Mesodermal cell (in vitro differentiated cells): Measurements from ENCODE around the gene COA3.
A peak's percentile ranks its signal among the peaks of the same experiment; 100 is the strongest.
"Not testable (repeated sequence)": the region's sequence is repeated elsewhere in the genome, so short reads cannot be mapped to it uniquely, and the experiment has no call there.

ENCODE experiments used
- H3K27ac ChIP-seq: 2 replicates; pipeline ENCODE4 v1.7.0; 2013; ENCODE audit warnings: mild to moderate bottlenecking, low read depth, low read length, moderate library complexity; ENCODE audit not compliant: severe bottlenecking
- H3K36me3 ChIP-seq: 2 replicates; pipeline ENCODE4 v1.7.1; 2013; ENCODE audit warnings: mild to moderate bottlenecking, low read length, moderate library complexity; ENCODE audit not compliant: control insufficient read depth, insufficient read depth
- H3K4me1 ChIP-seq: one replicate; pipeline ENCODE4 v1.7.1; 2013; ENCODE audit warnings: mild to moderate bottlenecking, low read length; ENCODE audit not compliant: insufficient read depth, control insufficient read depth, poor library complexity, severe bottlenecking
- H3K4me3 ChIP-seq: 2 replicates; pipeline ENCODE4 v1.7.0; 2013; ENCODE audit warnings: low read length, control low read depth, mild to moderate bottlenecking; ENCODE audit not compliant: insufficient read depth, poor library complexity, severe bottlenecking; ENCODE audit errors: extremely low read depth
- H3K9me3 ChIP-seq: 2 replicates; pipeline ENCODE4 v1.7.1; 2013; ENCODE audit warnings: mild to moderate bottlenecking, low read length, moderate library complexity; ENCODE audit not compliant: control insufficient read depth
- WGBS, 2 experiments: methylation state at CpG; one replicate each; pipeline ENCODE4 v1.1.5; 2013; ENCODE audit warnings: missing lambda C conversion rate in 2 of 2; ENCODE audit not compliant: insufficient coverage in 2 of 2; 5-methylcytosine and 5-hydroxymethylcytosine counted together

Gene COA3

DNA sequence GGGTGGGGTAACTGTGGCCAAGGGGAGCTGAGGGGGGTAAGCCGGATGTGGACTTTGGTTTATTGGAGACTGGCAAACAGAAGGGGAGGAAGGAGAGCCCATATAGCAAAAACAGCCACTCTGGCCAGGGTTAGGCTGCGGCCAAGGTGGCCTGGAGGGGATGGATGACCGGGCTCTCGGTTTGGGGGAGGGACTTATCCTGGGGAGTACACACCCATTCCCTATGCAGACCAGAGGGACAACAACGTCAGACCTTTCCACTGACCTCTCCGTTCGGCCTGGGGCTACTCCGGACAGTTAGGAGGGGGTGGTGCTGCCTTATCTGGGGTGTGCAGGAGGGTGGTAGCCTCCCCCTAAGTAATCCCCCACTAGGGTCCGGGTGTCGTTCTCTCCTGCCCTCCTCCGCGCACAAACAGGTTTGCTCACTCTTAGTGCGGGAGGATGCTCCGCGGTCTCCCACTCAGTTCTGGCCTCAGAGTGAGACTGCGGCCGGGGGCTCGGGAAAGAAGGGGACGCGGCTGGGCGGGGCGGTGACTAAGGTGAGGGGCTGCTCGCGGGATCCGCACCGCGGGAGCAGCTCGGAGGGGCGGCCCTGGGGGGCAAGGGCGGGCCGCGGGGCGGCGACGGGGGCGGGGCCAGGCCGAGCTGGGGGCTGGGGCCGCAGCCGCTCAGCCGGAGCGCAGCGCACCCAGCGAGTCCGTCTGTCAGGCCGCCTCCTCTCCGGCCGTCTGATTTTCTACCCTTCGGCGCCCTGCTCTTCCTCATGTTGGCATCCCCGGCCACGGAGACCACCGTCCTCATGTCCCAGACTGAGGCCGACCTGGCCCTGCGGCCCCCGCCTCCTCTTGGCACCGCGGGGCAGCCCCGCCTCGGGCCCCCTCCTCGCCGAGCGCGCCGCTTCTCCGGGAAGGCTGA lies 18.3 kb downstream of the COA3 start, which contains the start of gene WNK4:
Gene WNK4, plus strand, starts transcription at position 675 of the 915 bp plus-strand sequence. Its CDS starts 89 bp downstream, at position 764.
- peak within 1 kb of the TSS; percentile 53 for H3K4me3 ChIP-seq
- WGBS, 2 experiments, result 2% methylated on average over 47 to 51 of the region's 65 CpGs
- peak within 1 kb of the TSS; percentile 45 for H3K27ac ChIP-seq
- H3K4me1 ChIP-seq, result peaks cover 40% of the 10 kb centered on the region
- H3K9me3 ChIP-seq, result no peaks in the 10 kb centered on the region
- peaks cover 50% of the 10 kb centered on the region for H3K36me3 ChIP-seq

DNA sequence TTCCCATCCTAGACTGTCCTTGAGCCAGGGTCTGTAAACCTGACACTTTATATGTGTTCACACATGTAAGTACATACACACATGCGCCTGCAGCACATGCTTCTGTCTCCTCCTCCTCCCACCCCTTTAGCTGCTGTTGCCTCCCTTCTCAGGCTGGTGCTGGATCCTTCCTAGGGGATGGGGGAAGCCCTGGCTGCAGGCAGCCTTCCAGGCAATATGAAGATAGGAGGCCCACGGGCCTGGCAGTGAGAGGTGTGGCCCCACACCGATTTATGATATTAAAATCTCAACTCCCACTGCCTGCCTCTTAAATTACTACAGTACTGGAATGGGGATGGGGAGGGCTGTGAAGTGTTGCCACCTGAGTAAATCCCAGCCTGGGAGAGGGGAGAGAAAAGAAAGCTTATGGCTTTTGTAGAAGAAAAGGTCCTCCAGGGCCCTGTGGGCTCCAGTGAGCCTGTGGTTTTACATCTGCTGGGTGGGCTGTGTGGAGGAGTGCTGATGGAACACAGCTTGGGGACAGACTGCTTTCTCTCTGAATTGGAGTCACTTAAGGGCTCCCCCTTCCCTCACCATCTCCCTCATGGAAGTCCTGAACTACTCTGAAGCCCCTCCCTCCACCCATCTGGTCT lies 19.1 kb downstream of the COA3 start:
- peaks cover 48% of the 10 kb centered on the region for H3K4me1 ChIP-seq
- no peak overlapping the region for H3K4me3 ChIP-seq
- H3K27ac ChIP-seq, result no peak overlapping the region
- WGBS, 2 experiments, result 94 to 100% methylated on average over 1 to 2 of the region's 3 CpGs
- H3K9me3 ChIP-seq, result no peaks in the 10 kb centered on the region
- H3K36me3 ChIP-seq, result peaks cover 54% of the 10 kb centered on the region

DNA sequence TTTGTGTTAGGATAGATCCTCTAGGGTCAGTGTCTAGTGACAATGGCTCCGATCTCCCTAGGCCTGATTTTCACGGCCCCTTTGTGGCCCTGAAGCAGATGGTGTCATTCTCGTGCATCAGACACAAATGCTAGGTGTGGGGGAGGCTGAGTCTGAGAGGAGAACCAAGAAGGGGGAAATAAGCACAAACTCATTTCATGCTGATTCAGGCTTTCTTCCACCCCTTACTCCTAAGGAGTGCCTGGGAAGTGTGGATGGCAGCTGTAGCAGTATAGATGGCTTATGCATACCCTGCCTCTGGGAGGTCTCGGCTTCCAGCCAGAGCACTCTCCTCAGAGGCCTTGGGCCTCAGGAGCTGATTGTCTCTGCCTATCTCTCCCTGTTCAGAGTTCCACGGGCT lies 19.9 kb downstream of the COA3 start:
- Histone ChIP-seq H3K27ac (no peak overlapping the region), H3K4me3 (no peak overlapping the region), H3K36me3 (peaks cover 49% of the 10 kb centered on the region), H3K4me1 (peaks cover 44% of the 10 kb centered on the region), H3K9me3 (no peaks in the 10 kb centered on the region)
- 93 to 98% methylated on average over 3 to 5 of the region's 5 CpGs for WGBS, 2 experiments

DNA sequence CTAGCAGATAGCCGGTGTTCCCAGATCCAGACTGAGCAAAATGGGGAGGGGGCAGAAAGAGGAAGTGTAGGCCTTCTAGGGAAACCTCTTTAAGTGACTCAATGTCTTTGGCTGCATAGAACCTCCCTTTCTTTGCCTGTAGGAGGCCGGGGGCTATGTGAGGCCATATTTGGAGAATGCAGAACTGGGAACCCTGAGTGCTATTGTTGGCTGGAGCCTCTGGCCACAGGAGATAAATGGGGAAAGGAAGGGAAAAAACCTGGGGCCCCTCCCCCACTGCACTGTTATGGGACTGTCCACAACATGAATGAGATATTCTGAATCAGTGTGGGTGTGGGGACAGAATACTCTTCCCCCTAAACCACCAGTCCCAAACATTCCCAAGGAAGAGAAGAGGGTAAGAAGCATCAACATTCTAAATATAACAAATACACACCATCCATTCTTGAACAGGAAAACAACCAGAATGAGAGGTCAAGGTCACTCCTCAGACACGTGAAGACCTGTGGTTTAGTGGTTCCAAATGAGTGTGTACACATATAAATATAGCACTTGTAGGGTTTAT lies 22.9 kb downstream of the COA3 start:
- Histone ChIP-seq H3K36me3 (peaks cover 49% of the 10 kb centered on the region), H3K4me1 (peaks cover 26% of the 10 kb centered on the region), H3K4me3 (no peak overlapping the region), H3K9me3 (no peaks in the 10 kb centered on the region), H3K27ac (peak overlapping the region; percentile 12)
- whole genome bisulfite sequencing, 2 experiments, result 83 to 100% methylated on average over 1 to 2 of the region's 3 CpGs

DNA sequence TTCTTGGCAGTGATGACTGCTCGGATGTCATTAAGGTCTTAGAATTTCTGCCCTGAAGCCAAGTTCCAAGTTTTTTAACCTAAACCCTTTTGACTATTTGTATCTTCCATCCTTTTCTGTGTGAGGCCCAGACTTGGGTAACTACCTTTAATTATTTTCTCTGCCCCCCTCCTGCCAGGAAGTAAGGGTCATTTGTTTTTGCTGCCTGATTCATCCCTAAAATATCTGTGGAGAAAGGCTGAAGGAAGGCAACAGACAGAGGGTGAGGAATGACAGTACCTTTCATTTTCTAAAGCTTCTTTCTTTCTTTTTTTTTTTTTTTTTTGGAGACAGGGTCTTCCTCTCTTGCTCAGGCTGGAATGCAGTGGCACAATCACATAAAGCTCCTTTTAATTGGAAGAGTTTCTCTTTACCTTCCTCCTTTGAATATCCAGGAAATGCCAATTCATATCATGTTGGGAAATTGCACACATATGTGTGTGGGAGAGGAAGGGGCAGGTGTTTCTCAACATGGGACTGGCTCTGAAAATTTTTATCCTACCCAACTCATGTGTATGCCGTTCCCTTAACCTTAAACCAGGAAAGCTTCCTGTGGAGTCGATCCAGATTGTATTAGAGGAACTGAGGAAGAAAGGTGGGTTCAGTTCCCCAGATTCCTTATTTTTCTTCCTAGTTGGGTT lies 24.3 kb downstream of the COA3 start:
- Histone ChIP-seq H3K36me3 (peaks cover 43% of the 10 kb centered on the region), H3K4me3 (peak overlapping the region; percentile 89), H3K9me3 (no peaks in the 10 kb centered on the region), H3K4me1 (peaks cover 26% of the 10 kb centered on the region), H3K27ac (peak overlapping the region; percentile 75)
- 38 to 44% methylated on average over 1 of the region's 3 CpGs for WGBS, 2 experiments

DNA sequence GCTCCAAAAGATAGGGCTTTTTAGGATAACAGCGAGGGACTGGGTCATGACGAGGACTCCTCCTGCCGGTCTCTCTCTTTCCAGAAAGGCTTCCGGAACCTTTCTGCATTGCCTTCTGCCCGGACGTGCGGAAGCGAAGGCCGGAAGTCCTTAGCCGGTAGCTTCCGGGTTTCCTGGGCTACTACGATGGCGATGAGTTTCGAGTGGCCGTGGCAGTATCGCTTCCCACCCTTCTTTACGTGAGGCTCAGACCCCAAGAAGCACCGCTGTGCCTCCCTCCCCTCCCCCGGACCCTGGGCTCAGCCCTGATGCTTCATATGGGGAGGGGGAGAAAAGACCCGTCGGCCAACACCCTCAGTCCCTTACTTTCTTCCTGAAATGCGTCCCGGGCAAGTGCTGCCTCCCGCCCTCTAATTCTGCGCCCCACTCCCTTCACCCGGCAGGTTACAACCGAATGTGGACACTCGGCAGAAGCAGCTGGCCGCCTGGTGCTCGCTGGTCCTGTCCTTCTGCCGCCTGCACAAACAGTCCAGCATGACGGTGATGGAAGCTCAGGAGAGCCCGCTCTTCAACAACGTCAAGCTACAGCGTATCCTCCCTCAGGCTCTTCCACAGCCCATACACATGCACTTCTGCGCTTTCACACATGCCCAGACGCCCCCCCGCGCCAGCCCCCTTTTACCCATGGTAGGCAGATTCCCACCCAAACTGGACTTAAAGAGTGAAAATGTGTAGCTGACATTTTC lies 25.0 kb downstream of the COA3 start, which contains the start of gene VPS25:
Gene VPS25, plus strand, starts transcription at position 160 of the 746 bp plus-strand sequence. Its CDS starts 27 bp downstream, at position 187.
- peaks cover 35% of the 10 kb centered on the region for H3K36me3 ChIP-seq
- 1% methylated on average over 24 to 28 of the region's 39 CpGs for WGBS, 2 experiments
- peak within 1 kb of the TSS; percentile 75 for H3K27ac ChIP-seq

DNA sequence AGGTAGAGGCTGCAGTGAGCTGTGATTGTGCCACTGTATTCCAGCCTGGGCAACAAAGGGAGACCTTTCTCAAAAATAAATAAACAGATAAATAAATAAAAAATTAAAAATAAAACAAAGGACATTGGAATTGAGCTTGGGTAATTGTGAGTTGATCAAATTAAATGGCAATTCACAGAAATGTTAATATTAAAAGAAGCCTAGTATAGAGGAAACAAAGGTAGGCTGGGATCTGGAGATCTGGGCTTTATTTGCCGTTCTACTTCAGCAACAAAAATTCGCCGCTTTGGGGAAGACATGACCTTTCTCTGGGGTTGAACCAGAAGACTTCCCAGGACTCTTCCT lies 25.6 kb downstream of the COA3 start:
- peaks cover 26% of the 10 kb centered on the region for H3K4me1 ChIP-seq
- peak overlapping the region; percentile 89 for H3K4me3 ChIP-seq
- H3K27ac ChIP-seq, result peak overlapping the region; percentile 75
- no peaks in the 10 kb centered on the region for H3K9me3 ChIP-seq
- H3K36me3 ChIP-seq, result peaks cover 31% of the 10 kb centered on the region
- WGBS, 2 experiments, result 18% methylated on average over 3 of the region's 3 CpGs

More for the DNA sequence above, 25.0 kb downstream of the COA3 start, which contains the start of gene VPS25:
- Histone ChIP-seq H3K4me1 (peaks cover 26% of the 10 kb centered on the region), H3K4me3 (peak within 1 kb of the TSS; percentile 89), H3K9me3 (no peaks in the 10 kb centered on the region)

DNA sequence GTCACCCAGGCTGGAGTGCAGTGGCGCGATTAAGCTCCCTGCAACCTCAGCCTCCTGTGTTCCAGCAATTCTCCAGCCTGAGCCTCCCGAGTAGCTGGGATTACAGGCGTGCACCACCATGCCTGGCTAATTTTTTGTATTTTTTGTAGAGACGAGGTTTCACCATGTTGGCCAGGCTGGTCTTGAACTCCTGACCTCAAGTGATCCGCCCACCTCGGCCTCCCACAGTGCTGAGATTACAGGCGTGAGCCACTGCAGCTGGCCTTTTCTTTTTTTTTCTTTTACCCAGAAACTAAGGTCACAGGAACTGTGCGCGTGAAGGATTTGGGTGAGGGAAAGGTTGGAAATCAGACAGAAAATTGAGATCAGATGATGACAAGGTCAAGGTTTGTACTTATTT lies 28.5 kb downstream of the COA3 start:
- peaks cover 15% of the 10 kb centered on the region for H3K4me1 ChIP-seq
- not testable (repeated sequence) for H3K36me3 ChIP-seq, H3K27ac ChIP-seq, H3K4me3 ChIP-seq, H3K9me3 ChIP-seq
- WGBS, 2 experiments, result 88 to 94% methylated on average over 7 to 8 of the region's 10 CpGs

DNA sequence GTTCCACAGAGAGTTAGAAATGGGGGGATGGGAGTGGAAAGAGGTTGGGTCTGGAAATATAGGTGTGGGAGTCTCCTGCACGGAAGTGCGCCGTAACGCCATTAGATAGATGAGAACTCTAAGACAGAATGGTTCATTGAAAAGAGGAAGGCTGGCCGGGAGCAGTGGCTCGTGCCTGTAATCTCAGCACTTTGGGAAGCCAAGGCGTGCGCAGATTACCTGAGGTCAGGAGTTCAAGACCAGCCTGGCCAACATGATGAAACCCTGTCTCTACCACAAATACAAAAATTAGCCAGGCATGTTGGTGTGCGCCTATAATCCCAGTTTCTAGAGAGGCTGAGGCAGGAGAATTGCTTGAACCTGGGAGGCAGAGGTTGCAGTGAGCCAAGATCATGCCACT lies 30.5 kb downstream of the COA3 start:
- H3K36me3 ChIP-seq, H3K9me3 ChIP-seq, H3K4me3 ChIP-seq, H3K27ac ChIP-seq: not testable (repeated sequence)
- 91 to 97% methylated on average over 4 to 8 of the region's 9 CpGs for WGBS, 2 experiments
- peaks cover 12% of the 10 kb centered on the region for H3K4me1 ChIP-seq

DNA sequence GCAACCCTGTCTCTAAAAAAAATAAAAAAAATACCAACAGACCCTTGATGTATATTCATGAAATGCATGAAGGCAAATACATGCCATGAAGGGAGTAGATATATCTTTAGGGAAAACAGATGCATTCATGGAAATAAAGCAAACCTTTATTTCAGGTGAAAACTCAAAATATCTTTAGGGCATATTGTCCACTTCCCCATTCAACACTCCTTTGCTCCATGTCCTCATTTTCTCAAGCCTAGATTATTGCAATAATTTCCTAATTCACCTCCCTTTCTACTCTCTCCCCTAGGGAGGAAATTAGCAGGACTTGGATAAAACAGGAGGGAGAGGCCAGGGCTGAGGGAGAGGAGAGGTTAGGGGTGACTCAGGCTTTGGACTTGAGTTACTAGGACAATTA lies 31.0 kb downstream of the COA3 start:
- H3K27ac ChIP-seq, result no peak overlapping the region
- H3K9me3 ChIP-seq, result no peaks in the 10 kb centered on the region
- H3K4me3 ChIP-seq, result no peak overlapping the region
- H3K36me3 ChIP-seq, result no peaks in the 10 kb centered on the region
- peaks cover 13% of the 10 kb centered on the region for H3K4me1 ChIP-seq
